HTERT RPE-1 (cell line): ENCODE measurements around the gene ZNF605.
"Not testable (repeated sequence)": the region's sequence is repeated elsewhere in the genome, so short reads cannot be mapped to it uniquely, and the experiment has no call there.

Experiments
- in situ Hi-C: fragments of 300-500 bp; cut with MboI; formaldehyde crosslinking; loops from 4 replicates; pipeline ENCODE4 v1.14.3; 2020; ENCODE audit warnings: low sequenced_read_pairs

ZNF605 gene

DNA sequence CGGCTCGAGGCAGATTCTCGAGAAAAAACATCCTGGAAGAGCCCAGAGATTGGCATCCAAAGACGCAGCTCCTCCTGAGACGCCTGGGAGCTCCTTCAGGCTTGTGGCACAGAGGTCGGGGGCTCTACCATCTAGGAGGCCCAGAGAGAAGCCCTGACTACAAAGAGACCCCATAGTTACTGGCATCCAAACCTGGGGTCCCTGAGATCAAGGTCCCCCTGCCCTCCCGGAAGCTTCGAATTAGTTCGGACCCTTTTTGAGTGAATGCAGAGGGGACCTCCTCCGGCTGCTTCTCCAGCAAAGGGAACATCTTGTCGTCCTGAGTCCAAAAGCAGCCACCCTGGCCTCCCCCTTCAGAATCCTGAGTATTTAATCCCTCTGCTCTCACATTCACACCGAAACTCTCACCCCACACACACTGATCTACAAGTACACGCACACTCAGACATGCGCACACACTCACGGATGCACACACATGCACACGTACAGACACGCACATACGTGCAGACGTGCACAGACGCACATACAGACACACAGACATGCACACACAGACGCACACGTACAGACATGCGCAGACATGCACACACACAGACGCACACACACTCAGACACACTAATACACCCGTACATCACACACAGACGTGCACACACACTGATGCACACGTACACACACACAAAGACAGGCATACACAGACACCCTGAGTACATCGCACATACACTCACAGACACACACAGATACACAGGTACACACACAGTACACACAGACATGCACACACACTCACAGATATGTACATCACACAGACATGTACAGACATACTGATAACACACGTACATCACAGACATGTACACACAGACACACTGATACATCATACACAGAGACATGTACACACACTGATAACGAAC, 5.9 kb downstream of the ZNF605 start:
- in situ Hi-C loops = no loop called here

- in situ Hi-C loops = no loop called here
Observed at GRCh38 chr12:132948146-132949066, 7.7 kb downstream of the ZNF605 start.

DNA sequence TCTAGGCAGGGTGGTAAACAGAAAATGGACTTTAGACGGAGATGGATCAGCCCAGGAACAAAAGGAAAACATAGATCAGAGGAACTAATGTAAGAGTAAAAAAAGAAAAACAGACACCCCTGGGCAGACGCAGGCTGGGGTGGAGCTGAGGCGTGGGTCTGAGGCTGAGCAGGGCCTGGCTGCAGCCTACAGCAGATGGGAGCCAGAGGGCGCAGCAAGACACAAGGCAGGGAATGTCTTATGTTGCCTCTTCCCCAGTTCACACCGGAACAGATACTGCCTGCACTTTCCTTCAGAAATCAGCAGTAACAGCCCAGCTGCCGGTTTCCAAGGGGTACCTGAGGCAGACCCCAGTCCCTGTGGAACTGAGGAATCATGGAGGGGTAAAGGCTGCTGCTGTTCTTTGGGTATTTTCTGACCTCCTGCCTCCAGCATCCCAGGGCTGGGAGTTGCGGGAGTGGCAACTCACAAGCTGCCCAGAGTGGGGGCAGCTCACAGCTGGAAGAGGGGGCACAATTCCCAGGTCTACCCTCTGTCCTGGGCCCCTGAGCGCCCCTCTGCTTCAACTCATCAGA, 9.8 kb downstream of the ZNF605 start:
- in situ Hi-C loops = no loop called here

- in situ Hi-C loops = no loop called here
Observed at GRCh38 chr12:132945806-132946205, 10.3 kb downstream of the ZNF605 start.

- in situ Hi-C loops = no loop called here
Observed at GRCh38 chr12:132942611-132943010, 13.5 kb downstream of the ZNF605 start.

- in situ Hi-C loops = no loop called here
Observed at GRCh38 chr12:132941336-132941954, 14.7 kb downstream of the ZNF605 start.

GRCh38 chr12:132940071-132940719, 15.9 kb downstream of the ZNF605 start:
- in situ Hi-C loops = no loop called here

GRCh38 chr12:132938807-132939206, 17.3 kb downstream of the ZNF605 start:
- in situ Hi-C loops = not testable (repeated sequence)

DNA sequence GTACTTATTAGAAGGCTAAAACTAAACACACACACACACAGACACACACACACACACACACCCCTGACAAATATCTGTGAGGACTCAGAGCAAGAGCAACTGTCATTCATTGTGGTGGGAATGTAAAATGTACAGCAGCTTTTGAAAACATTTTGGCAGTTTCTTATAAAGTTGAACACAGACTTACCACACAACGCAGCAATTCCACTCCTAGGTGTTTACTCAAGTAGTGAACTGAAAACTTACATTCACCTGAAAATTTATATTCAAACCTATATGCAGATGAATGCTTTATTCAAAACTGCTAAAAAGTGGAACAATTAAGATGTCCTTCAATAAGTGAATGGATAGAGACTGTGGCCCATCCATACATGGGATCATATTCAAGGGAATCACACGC, 18.6 kb downstream of the ZNF605 start:
- in situ Hi-C loops = no loop called here

DNA sequence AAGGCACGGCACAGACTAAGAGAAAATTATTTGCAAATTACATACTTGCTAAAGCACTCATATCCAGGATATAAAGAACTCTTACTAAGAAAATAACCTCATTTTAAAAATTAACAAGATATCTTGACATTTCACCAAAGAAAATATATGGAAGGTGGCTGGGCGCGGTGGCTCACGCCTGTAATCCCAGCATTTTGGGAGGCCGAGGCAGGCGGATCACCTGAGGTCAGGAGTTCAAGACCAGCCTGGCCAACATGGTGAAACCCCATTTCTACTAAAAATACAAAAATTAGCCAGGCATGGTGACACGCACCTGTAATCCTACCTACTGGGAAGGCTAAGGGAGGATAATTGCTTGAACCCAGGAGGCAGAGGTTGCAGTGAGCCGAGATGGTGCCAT, 19.2 kb downstream of the ZNF605 start:
- in situ Hi-C loops = not testable (repeated sequence)

GRCh38 chr12:132936163-132936562, 19.9 kb downstream of the ZNF605 start:
- in situ Hi-C loops = no loop called here

DNA sequence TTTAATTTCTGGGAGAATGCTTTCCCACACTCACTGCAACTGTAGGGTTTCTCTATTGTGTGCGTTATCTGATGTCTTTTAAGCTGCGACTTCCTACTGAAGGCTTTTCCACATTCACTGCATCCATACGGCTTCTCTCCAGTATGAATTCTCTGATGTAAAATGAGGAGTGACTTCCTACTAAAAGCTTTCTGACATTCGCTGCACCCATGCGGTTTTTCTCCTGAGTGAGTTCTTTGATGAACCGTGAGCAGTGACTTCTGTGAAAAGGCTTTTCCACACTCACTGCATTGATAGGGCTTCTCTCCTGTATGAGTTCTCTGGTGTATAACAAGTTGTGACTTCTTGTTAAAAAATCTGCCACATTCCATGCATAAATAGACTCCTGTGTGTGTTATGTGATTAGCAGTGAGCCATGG, 29.7 kb downstream of the ZNF605 start:
- in situ Hi-C loops = no loop called here

DNA sequence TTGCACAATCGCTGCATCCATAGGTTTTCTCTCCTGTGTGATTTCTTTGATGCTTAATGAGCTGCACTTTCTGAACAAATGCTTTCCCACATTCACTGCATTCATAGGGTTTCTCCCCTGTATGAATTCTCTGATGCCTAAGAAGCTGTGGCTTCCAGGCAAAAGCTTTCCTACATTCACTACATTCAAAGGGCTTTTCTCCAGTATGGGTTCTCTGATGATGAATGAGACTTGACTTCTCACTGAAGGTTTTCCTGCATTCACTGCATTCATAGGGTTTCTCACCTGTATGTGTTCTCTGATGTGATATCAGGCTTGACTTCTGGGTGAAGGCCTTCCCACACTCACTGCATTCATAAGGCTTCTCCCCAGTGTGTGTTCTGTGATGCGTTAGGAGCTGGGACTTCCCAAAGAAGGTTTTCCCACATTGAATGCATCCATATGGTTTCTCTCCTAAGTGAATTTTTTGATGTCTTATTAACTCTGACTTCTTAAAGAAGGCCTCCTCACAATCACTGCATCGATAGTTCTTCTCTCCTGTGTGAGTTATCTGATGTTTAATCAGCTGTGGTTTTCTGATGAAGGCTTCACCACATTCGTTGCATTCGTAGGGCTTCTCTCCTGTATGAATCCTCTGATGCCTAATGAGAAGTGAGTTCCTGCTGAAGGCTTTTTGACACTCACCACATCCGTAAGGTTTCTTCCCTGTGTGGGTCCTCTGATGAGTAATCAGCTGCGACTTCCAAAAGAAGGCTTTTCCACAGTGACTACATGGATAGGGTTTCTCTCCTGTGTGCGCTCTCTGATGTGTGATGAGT, 30.3 kb downstream of the ZNF605 start:
- in situ Hi-C loops = no loop called here

- in situ Hi-C loops = no loop called here
Observed at GRCh38 chr12:132924356-132924755, 31.8 kb downstream of the ZNF605 start.

- in situ Hi-C loops = no loop called here
Observed at GRCh38 chr12:132923356-132923909, 32.7 kb downstream of the ZNF605 start.

- in situ Hi-C loops = no loop called here
Observed at GRCh38 chr12:132922676-132923075, 33.4 kb downstream of the ZNF605 start.

DNA sequence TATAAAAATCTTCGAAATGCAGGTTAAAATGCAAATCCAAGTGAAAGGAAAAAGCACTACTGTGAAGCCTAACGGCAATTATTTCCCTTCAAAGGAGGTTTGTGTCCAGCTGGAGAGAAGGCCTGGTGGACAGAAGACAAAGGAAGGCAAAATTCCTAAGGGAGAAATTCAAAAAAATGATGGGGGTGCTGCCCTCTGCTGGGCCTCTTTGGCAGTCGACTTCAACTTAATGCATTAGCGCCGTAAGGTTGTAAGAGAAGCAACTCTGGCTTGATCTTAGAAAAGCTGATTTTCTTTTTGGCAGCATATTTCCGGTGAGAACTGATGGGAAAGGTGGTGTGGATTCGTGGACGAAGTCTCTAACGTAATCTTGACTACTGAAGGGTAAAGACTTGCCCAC, 34.4 kb downstream of the ZNF605 start:
- in situ Hi-C loops = no loop called here

DNA sequence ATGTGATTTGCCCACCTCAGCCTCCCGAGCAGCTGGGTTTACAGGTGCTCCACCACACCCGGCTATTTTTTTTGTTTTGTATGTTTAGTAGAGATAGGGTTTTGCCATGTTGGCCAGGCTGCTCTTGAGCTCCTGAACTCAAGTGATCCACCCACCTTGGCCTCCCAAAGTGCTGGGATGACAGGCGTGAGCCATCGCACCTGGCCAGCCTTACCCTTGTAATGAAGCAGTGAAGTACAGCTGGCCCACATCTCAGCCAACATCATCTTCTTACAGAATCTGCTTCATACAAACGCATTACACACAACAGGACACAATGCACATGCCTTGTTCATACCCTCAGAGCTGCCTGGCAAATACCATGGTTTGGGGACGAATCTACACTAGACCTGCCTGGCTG, 37.4 kb downstream of the ZNF605 start:
- in situ Hi-C loops = no loop called here

- in situ Hi-C loops = no loop called here
Observed at GRCh38 chr12:132909030-132909368, 47.1 kb downstream of the ZNF605 start.
